Brain microvascular endothelial cell (primary cell): ENCODE results near the gene ZNF507.

Experiments used
- DNase-seq: peaks from one replicate; pipeline ENCODE4 v3.0.0-alpha.2; 2020
- H3K27ac ChIP-seq: fragments of 250-450 bp; sonication (Bioruptor Pico); 2 replicates; pipeline ENCODE4 v1.5.1; 2020; ENCODE audit warnings: mild to moderate bottlenecking, moderate library complexity
- H3K27me3 ChIP-seq: fragments of 250-450 bp; sonication (Bioruptor Pico); replicated peaks from 2 replicates; pipeline ENCODE4 v1.5.1; 2020; ENCODE audit warnings: mild to moderate bottlenecking
- H3K36me3 ChIP-seq: fragments of 250-450 bp; sonication (Bioruptor Pico); replicated peaks from 2 replicates; pipeline ENCODE4 v1.5.1; 2020; ENCODE audit warnings: mild to moderate bottlenecking
- H3K4me3 ChIP-seq: 2 replicates; pipeline ENCODE4 v1.5.1; 2011; ENCODE audit warnings: low read depth, mild to moderate bottlenecking, control low read depth, low read length, moderate library complexity
- in situ Hi-C: cut with HindIII; loops from 2 replicates; pipeline ENCODE4 v1.10.0; 2017; ENCODE audit warnings: low sequenced_read_pairs, low pct_ligation_motif_present
- TF ChIP-seq, protein P1 (sequence below): IDR thresholded peaks from 2 replicates; pipeline ENCODE4 v1.5.1; 2011; ENCODE audit warnings: low read depth, mild to moderate bottlenecking, moderate library complexity, low read length, control low read depth, inconsistent platforms; ENCODE audit errors: missing control alignments

ZNF507 gene

DNA sequence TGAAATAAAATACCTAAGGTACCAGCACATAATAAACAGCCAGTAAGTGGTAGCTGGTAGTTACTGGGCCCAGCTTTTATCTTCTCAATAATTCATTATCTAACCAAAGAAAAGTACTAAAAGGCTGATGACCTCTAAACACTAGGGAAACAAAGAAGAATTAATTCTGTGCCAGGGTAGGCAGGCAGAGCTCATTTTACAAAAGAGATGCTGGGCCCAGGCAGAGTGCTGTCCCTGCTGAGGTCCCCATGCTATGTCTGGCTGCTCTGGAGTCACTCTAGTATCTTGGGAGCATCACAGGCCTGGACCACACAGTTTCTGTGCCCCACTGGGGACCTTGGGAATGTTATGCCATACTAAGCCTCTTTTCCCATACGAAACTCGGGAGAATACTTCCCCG lies 18.2 kb downstream of the ZNF507 start:
- Histone ChIP-seq H3K4me3 (no peak overlapping the region), H3K36me3 (peaks cover 6% of the 10 kb centered on the region), H3K27me3 (no peaks in the 10 kb centered on the region), H3K27ac (no peak overlapping the region)
- no peak for DNase-seq
- TF ChIP-seq, protein P1, sequence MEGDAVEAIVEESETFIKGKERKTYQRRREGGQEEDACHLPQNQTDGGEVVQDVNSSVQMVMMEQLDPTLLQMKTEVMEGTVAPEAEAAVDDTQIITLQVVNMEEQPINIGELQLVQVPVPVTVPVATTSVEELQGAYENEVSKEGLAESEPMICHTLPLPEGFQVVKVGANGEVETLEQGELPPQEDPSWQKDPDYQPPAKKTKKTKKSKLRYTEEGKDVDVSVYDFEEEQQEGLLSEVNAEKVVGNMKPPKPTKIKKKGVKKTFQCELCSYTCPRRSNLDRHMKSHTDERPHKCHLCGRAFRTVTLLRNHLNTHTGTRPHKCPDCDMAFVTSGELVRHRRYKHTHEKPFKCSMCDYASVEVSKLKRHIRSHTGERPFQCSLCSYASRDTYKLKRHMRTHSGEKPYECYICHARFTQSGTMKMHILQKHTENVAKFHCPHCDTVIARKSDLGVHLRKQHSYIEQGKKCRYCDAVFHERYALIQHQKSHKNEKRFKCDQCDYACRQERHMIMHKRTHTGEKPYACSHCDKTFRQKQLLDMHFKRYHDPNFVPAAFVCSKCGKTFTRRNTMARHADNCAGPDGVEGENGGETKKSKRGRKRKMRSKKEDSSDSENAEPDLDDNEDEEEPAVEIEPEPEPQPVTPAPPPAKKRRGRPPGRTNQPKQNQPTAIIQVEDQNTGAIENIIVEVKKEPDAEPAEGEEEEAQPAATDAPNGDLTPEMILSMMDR, result no peak
- in situ Hi-C loops, result no loop called here

DNA sequence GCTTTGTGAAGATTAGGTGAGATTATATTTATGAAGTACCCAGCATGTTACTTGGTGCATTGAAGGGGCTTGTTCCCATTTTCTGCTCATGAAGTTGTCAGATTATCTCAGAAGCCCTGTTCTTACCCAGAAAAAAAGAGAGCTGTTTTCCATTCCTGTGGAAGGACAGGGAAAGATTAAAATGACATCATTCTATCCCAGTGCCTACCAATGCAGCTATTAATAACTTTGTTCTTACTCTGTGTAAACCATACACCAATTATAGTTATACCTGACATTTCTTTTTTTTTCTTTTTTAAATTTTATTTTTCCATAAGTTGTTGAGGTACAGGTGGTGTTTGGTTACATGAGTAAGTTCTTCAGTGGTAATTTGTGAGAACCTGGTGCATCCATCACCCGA lies 18.6 kb downstream of the ZNF507 start:
- H3K4me3 ChIP-seq, result no peak overlapping the region
- H3K36me3 ChIP-seq, result peaks cover 6% of the 10 kb centered on the region
- in situ Hi-C loops, result no loop called here
- H3K27me3 ChIP-seq, result no peaks in the 10 kb centered on the region
- DNase-seq, result no peak
- TF ChIP-seq, protein P1, result no peak
- no peak overlapping the region for H3K27ac ChIP-seq

DNA sequence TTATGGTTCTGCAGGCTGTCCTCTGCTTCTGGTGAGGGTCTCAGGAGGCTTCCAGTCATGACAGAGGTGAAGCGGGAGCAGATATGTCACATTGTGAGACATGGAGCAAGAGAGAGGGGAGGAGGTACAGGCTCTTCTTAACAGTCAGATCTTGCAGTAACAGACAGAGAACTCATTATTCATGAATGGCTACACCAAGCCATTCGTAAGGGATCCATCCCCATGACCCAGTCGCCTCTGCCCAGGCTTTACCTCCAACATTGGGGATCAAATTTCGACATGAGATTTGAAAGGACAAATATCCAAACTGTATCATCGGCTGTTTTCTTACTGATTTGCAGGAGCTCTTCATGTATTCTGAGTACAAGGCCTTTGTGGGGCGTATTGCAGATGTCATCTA lies 21.7 kb downstream of the ZNF507 start:
- Histone ChIP-seq H3K27ac (no peak overlapping the region), H3K36me3 (peaks cover 3% of the 10 kb centered on the region), H3K27me3 (no peaks in the 10 kb centered on the region), H3K4me3 (no peak overlapping the region)
- in situ Hi-C loops, result no loop called here
- TF ChIP-seq, protein P1, result no peak
- DNase-seq, result no peak

DNA sequence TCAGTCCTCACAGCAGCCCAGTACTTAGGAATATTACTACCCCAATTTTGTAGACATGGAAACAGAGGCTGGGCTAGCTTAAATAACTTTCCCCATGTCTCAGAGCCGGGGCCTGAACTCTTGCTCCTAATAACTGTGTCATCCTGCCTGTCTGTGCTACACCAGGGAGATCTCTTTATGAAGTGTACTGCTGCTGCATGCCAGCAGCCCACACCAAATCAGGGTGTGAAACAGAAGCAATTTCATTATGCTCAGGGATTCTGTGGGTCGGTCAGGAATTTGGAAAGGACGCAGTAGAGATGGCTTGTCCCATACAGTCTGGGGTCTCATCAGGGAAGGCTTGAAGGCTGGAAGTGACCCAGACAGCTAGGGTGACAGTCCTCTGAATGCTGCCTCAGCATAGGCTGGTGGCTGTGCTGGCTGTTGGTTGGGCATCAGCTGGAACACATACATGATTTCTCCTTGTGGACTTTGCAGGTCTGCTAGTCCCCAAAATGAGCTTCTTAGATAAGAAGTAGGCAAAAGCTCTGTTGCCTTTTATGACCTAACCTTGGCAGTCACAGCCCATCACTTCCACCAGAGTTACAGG lies 22.6 kb downstream of the ZNF507 start:
- no peaks in the 10 kb centered on the region for H3K27me3 ChIP-seq
- peaks cover 3% of the 10 kb centered on the region for H3K36me3 ChIP-seq
- no peak overlapping the region for H3K27ac ChIP-seq
- in situ Hi-C loops, result no loop called here
- TF ChIP-seq, protein P1, result no peak
- no peak for DNase-seq
- no peak overlapping the region for H3K4me3 ChIP-seq

DNA sequence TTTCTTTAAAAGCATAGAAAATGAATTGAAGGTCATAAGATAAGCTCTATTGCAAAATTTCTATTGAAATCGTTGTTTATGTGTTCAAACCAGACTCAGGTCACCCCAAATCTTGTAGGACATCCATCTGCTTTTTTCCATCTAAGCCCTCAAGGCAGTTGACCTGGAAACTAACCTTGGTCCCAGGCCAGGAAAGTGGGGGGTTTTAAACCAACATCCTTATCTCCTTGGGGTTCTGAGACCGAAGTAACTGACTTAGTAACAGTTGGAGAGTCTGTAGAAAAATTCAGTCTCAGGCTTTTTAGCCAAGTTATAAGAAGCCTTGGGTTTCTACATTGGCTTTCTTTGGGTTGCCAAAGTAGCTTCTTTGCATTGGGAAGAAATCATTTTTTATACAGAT lies 23.4 kb downstream of the ZNF507 start:
- no peaks in the 10 kb centered on the region for H3K27me3 ChIP-seq
- H3K27ac ChIP-seq, result no peak overlapping the region
- H3K36me3 ChIP-seq, result peaks cover 3% of the 10 kb centered on the region
- in situ Hi-C loops, result no loop called here
- H3K4me3 ChIP-seq, result no peak overlapping the region
- TF ChIP-seq, protein P1, result no peak
- DNase-seq, result no peak
